H1 (cell line): ENCODE results near the gene TTC27. TPM values are rescaled to one million over a fixed set of nuclear protein-coding genes. Genes with fewer than 3 reads are reported as not detected.

Source experiments
- CTCF ChIA-PET: fragments of 300-600 bp; sonication (Branson Sonifier 250); formaldehyde crosslinking; loops from one replicate; lab custom pipeline; 2021; ENCODE audit not compliant: partially characterized antibody; lab: Charles Lee
- POLR2A ChIA-PET: fragments of 300-600 bp; sonication (Branson Sonifier 250); formaldehyde crosslinking; loops from one replicate; lab custom pipeline; 2021; ENCODE audit warnings: inconsistent platforms; ENCODE audit not compliant: partially characterized antibody; lab: Charles Lee
- DNase-seq, 2 experiments: peaks; one replicate each; pipeline versions ENCODE4 v3.0.0 to v3.0.0-alpha.2; 2010 to 2022; ENCODE audit warnings: low spot score in 2 of 2, low read depth in 1 of 2, mixed read lengths in 1 of 2
- FAIRE-seq: peaks from 2 replicates; lab custom pipeline; 2011; peaks lifted over from hg19 to GRCh38; lab: Jason Lieb, UNC
- H2AFZ ChIP-seq: 2 replicates; pipeline ENCODE4 v1.8.1; 2012; ENCODE audit warnings: low read length, inconsistent platforms
- H2AK5ac ChIP-seq: 2 replicates; pipeline ENCODE4 v1.6.1; 2013; ENCODE audit warnings: low read depth, low read length
- H2BK120ac ChIP-seq: replicated peaks from 2 replicates; pipeline ENCODE3; 2013; ENCODE audit warnings: low read depth, low read length, inconsistent platforms
- H2BK12ac ChIP-seq: 2 replicates; pipeline ENCODE4 v1.6.1; 2013; ENCODE audit warnings: low read depth, low read length
- H2BK15ac ChIP-seq: 2 replicates; pipeline ENCODE4 v1.6.1; 2013; ENCODE audit warnings: low read length
- H2BK20ac ChIP-seq: 2 replicates; pipeline ENCODE4 v1.6.1; 2013; ENCODE audit warnings: low read length
- H2BK5ac ChIP-seq: 2 replicates; pipeline ENCODE4 v1.6.1; 2013; ENCODE audit warnings: low read depth, low read length
- H3K14ac ChIP-seq: 2 replicates; pipeline ENCODE4 v1.6.1; 2013; ENCODE audit warnings: inconsistent platforms; ENCODE audit not compliant: insufficient read length
- H3K18ac ChIP-seq: 2 replicates; pipeline ENCODE4 v1.6.1; 2013; ENCODE audit warnings: low read length; ENCODE audit errors: extremely low read depth
- H3K23ac ChIP-seq: 2 replicates; pipeline ENCODE4 v1.6.1; 2013; ENCODE audit warnings: inconsistent platforms; ENCODE audit not compliant: insufficient read length
- H3K23me2 ChIP-seq: 2 replicates; pipeline ENCODE4 v1.6.1; 2013; ENCODE audit warnings: low read depth, low read length
- H3K27ac ChIP-seq: 2 replicates; pipeline ENCODE4 v1.6.1; 2011; ENCODE audit warnings: low read depth, low read length, inconsistent platforms
- H3K27me3 ChIP-seq, 4 experiments: replicated peaks in 1 of 4; 1 replicate in 1 of 4; 2 replicates in 3 of 4; pipeline versions ENCODE4 v1.6.1 to v1.8.1; 2011 to 2013; ENCODE audit warnings: low read length in 3 of 4, mild to moderate bottlenecking in 3 of 4, inconsistent platforms in 2 of 4, mixed read lengths in 2 of 4, moderate library complexity in 1 of 4; ENCODE audit not compliant: control insufficient read depth in 3 of 4, insufficient read depth in 3 of 4; ENCODE audit errors: extremely low read depth in 1 of 4
- H3K36me3 ChIP-seq, 4 experiments: 2 replicates each; pipeline versions ENCODE4 v1.6.1 to v1.8.1; 2011 to 2013; ENCODE audit warnings: mild to moderate bottlenecking in 4 of 4, low read length in 3 of 4, moderate library complexity in 2 of 4, control low read depth in 1 of 4, inconsistent platforms in 1 of 4; ENCODE audit not compliant: insufficient read depth in 4 of 4, control insufficient read depth in 2 of 4
- H3K4ac ChIP-seq: replicated peaks from 2 replicates; pipeline ENCODE3; 2013; ENCODE audit warnings: low read length, low read depth, mixed read lengths, inconsistent platforms; ENCODE audit not compliant: insufficient read length
- H3K4me1 ChIP-seq, 4 experiments: replicated peaks in 1 of 4; 1 replicate in 1 of 4; 2 replicates in 3 of 4; pipeline versions ENCODE4 v1.6.1 to v1.8.1; 2011 to 2013; ENCODE audit warnings: low read length in 3 of 4, inconsistent platforms in 2 of 4, mixed read lengths in 1 of 4; ENCODE audit not compliant: insufficient read depth in 4 of 4, control insufficient read depth in 3 of 4
- H3K4me2 ChIP-seq, 2 experiments: 2 replicates each; pipeline versions ENCODE4 v1.6.1 to v1.8.1; 2011 to 2013; ENCODE audit warnings: low read depth in 2 of 2, low read length in 2 of 2, control low read depth in 1 of 2, inconsistent platforms in 1 of 2, mild to moderate bottlenecking in 1 of 2; ENCODE audit not compliant: insufficient read depth in 1 of 2
- H3K4me3 ChIP-seq, 4 experiments: fragments of 200-600, 300-600 bp in 1 of 4; sonication (generic), shearing (Covaris generic), sonication (Bioruptor Twin) in 1 of 4; 2 replicates each; pipeline versions ENCODE4 v1.5.1 to v1.8.1; 2011 to 2016; ENCODE audit warnings: low read length in 4 of 4, low read depth in 3 of 4, control low read depth in 2 of 4, inconsistent platforms in 2 of 4, mild to moderate bottlenecking in 2 of 4, mixed read lengths in 1 of 4, moderate library complexity in 1 of 4; ENCODE audit not compliant: insufficient read depth in 2 of 4; ENCODE audit errors: extremely low read depth in 1 of 4
- H3K56ac ChIP-seq: replicated peaks from 2 replicates; pipeline ENCODE3; 2013; ENCODE audit warnings: low read depth, mild to moderate bottlenecking, mixed read lengths, low read length, inconsistent platforms; ENCODE audit not compliant: insufficient read length
- H3K79me1 ChIP-seq: 2 replicates; pipeline ENCODE4 v1.6.1; 2013; ENCODE audit warnings: low read depth, low read length, control low read depth
- H3K79me2 ChIP-seq, 2 experiments: 2 replicates each; pipeline versions ENCODE4 v1.6.1 to v1.8.1; 2012 to 2013; ENCODE audit warnings: low read length in 2 of 2, mild to moderate bottlenecking in 2 of 2, inconsistent platforms in 1 of 2; ENCODE audit not compliant: insufficient read depth in 2 of 2, control insufficient read depth in 1 of 2
- H3K9ac ChIP-seq, 4 experiments: replicated peaks in 1 of 4; 1 replicate in 1 of 4; 2 replicates in 3 of 4; pipeline versions ENCODE4 v1.6.1 to v1.8.1; 2011 to 2013; ENCODE audit warnings: low read depth in 3 of 4, low read length in 3 of 4, control low read depth in 2 of 4, mild to moderate bottlenecking in 2 of 4, moderate library complexity in 2 of 4, inconsistent platforms in 1 of 4; ENCODE audit errors: extremely low read depth in 1 of 4
- H3K9me3 ChIP-seq, 2 experiments: 2 replicates each; pipeline versions ENCODE4 v1.6.1 to v1.8.1; 2012 to 2013; ENCODE audit warnings: mild to moderate bottlenecking in 2 of 2, moderate library complexity in 2 of 2, control low read depth in 1 of 2, inconsistent platforms in 1 of 2, low read depth in 1 of 2, low read length in 1 of 2, mixed read lengths in 1 of 2; ENCODE audit not compliant: insufficient read depth in 2 of 2
- H4K20me1 ChIP-seq, 2 experiments: replicated peaks in 1 of 2; 2 replicates each; pipeline versions ENCODE3 to v1.8.1; 2011 to 2013; ENCODE audit warnings: inconsistent platforms in 2 of 2, low read length in 2 of 2, mild to moderate bottlenecking in 1 of 2; ENCODE audit not compliant: insufficient read depth in 2 of 2, control insufficient read depth in 1 of 2
- H4K5ac ChIP-seq: 2 replicates; pipeline ENCODE4 v1.6.1; 2013; ENCODE audit warnings: low read length, low read depth, mixed read lengths, inconsistent platforms; ENCODE audit not compliant: insufficient read length
- H4K8ac ChIP-seq: 2 replicates; pipeline ENCODE4 v1.8.0; 2013; ENCODE audit warnings: mild to moderate bottlenecking, moderate library complexity, low read length, inconsistent platforms; ENCODE audit not compliant: insufficient read depth; ENCODE audit errors: extremely low read depth
- H4K91ac ChIP-seq: replicated peaks from 2 replicates; pipeline ENCODE3; 2013; ENCODE audit warnings: low read length, mixed read lengths, inconsistent platforms; ENCODE audit not compliant: insufficient read length
- CBX5 ChIP-seq: fragments of 300-800, 300-1000 bp; sonication (generic); IDR thresholded peaks from 2 replicates; pipeline ENCODE4 v1.7.1; 2016; ENCODE audit warnings: antibody characterized with exemption, low read length, low read depth
- CHD1 ChIP-seq: IDR thresholded peaks from 2 replicates; pipeline ENCODE4 v1.6.1; 2012; ENCODE audit warnings: low read depth, low read length, improper control_type of control experiment
- FOSL1 ChIP-seq: IDR thresholded peaks from 2 replicates; pipeline ENCODE4 v1.6.1; 2011; ENCODE audit warnings: mild to moderate bottlenecking, low read depth, low read length, moderate library complexity; ENCODE audit not compliant: insufficient read depth
- JUN ChIP-seq: IDR thresholded peaks from 2 replicates; pipeline ENCODE4 v1.6.1; 2011; ENCODE audit warnings: low read depth, mild to moderate bottlenecking, improper control_type of control experiment, low read length
- KDM4A ChIP-seq: IDR thresholded peaks from one replicate; pipeline ENCODE4 v1.7.1; 2012; ENCODE audit warnings: low read depth, mild to moderate bottlenecking, moderate library complexity, low read length, inconsistent platforms; ENCODE audit not compliant: severe bottlenecking
- MAFK ChIP-seq: IDR thresholded peaks from 2 replicates; pipeline ENCODE4 v1.6.1; 2012; ENCODE audit warnings: low read depth, mild to moderate bottlenecking, improper control_type of control experiment, low read length
- NRF1 ChIP-seq: IDR thresholded peaks from 2 replicates; pipeline ENCODE4 v1.6.1; 2011; ENCODE audit warnings: mild to moderate bottlenecking, low read depth, low read length, improper control_type of control experiment
- RNF2 ChIP-seq: fragments of 200-900, 300-1000 bp; sonication (generic); IDR thresholded peaks from 2 replicates; pipeline ENCODE4 v1.7.1; 2016; ENCODE audit warnings: borderline replicate concordance, low read depth, mild to moderate bottlenecking, antibody characterized with exemption, low read length; ENCODE audit not compliant: poor library complexity, severe bottlenecking; ENCODE audit errors: missing control alignments
- RXRA ChIP-seq: IDR thresholded peaks from 2 replicates; pipeline ENCODE4 v1.6.1; 2011; ENCODE audit warnings: low read depth, mild to moderate bottlenecking, low read length, moderate library complexity; ENCODE audit not compliant: insufficient read depth
- SRF ChIP-seq: IDR thresholded peaks from 2 replicates; pipeline ENCODE4 v1.6.1; 2011; ENCODE audit warnings: mild to moderate bottlenecking, low read depth, low read length, moderate library complexity
- TAF7 ChIP-seq: optimal IDR thresholded peaks from 2 replicates; pipeline ENCODE3; 2011; ENCODE audit warnings: low read depth, mild to moderate bottlenecking, inconsistent platforms, low read length, moderate library complexity, borderline replicate concordance
- TCF12 ChIP-seq: IDR thresholded peaks from 2 replicates; pipeline ENCODE4 v1.6.1; 2011; ENCODE audit warnings: low read depth, mild to moderate bottlenecking, low read length
- TEAD4 ChIP-seq: IDR thresholded peaks from 2 replicates; pipeline ENCODE4 v1.6.1; 2012; ENCODE audit warnings: low read depth, low read length, inconsistent platforms, mixed read lengths
- WGBS, 2 experiments: shearing (Covaris generic) in 1 of 2; methylation state at CpG; one replicate each; pipeline versions ENCODE4 v1.1.6 to v1.1.7; 2013 to 2015; ENCODE audit warnings: low lambda C conversion rate in 2 of 2, mixed read lengths in 2 of 2, inconsistent platforms in 1 of 2, low coverage in 1 of 2, missing lambda C conversion rate in 1 of 2; ENCODE audit not compliant: insufficient replicate concordance in 2 of 2, insufficient coverage in 1 of 2, insufficient read length in 1 of 2; ENCODE audit errors: extremely low coverage in 1 of 2, missing lambda C conversion rate in 1 of 2; 5-methylcytosine and 5-hydroxymethylcytosine counted together
- polyA plus RNA-seq, 7 experiments: library from polyadenylated mRNA; depleted of rRNA in 3 of 7; stranded (reverse) in 5 of 7; unstranded in 2 of 7; fragments of >200 nt in 5 of 7; fragments of 200-250 nt in 2 of 7; gene quantifications; 1 replicate in 5 of 7; 2 replicates in 1 of 7; 4 replicates in 1 of 7; pipeline versions ENCODE4 v1.2.1 to v1.2.3, GENCODE V29; 2011 to 2013; ENCODE audit warnings: missing spikeins in 2 of 7, mixed read lengths in 2 of 7
- total RNA-seq: library from RNA; stranded (reverse); fragmentation: NEBNext Ultra II Directional; extraction: Animal tissue kit (Norgen Biotek cat#: 25700); gene quantifications from 2 replicates; pipeline ENCODE4 v1.2.1, GENCODE V29; 2021
- TF ChIP-seq, protein P1 (sequence below): IDR thresholded peaks from 2 replicates; pipeline ENCODE4 v1.6.1; 2012; ENCODE audit warnings: inconsistent platforms

The TTC27 gene
- total and polyA plus RNA-seq, 2 of the 8 experiments (the other 6 are each of a cell fraction or from before 2014, with no cell fraction given) = 13.8 to 29.1 TPM

DNA sequence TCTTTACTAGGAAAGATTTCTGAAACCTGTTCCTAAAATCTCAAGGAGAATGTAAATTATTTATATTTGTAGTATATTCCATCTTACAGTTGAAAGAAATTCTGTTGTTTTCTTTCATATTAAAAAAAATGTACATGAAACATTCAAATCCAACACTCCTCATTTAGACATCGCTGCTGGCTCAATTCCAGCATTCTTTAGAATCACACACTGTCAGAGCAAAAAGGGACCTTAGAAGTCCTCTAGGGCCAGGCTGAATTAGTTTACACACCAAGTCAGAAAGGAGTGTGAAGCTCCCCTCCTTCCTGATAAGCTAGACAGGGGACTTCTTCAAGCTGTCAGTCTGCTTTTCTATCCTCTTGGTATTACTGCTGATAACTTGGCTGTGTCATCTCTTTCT, 160.3 kb downstream of the TTC27 start:
- H2BK120ac ChIP-seq = no peak overlapping the region
- no peak overlapping the region for H3K4me2 ChIP-seq
- H2BK15ac ChIP-seq = no peak overlapping the region
- H2AK5ac ChIP-seq = no peak overlapping the region
- no peaks in the 10 kb centered on the region for H3K79me2 ChIP-seq
- H3K4ac ChIP-seq = no peak overlapping the region
- no peak overlapping the region for H4K91ac ChIP-seq
- no peaks in the 10 kb centered on the region for H3K79me1 ChIP-seq
- H2BK5ac ChIP-seq = no peak overlapping the region
- H2BK20ac ChIP-seq = no peak overlapping the region
- WGBS, 2 experiments = 94% methylated on average over 1 of the region's 1 CpG; no CpG with 5 or more reads in 1 of the 2 experiments
- FAIRE-seq = no peak
- H2AFZ ChIP-seq = no peak overlapping the region
- no peak overlapping the region for H3K56ac ChIP-seq
- no peaks in the 10 kb centered on the region for H3K27me3 ChIP-seq
- no peak overlapping the region for H4K8ac ChIP-seq
- no peaks in the 10 kb centered on the region for H3K23me2 ChIP-seq
- no peaks in the 10 kb centered on the region for H4K20me1 ChIP-seq
- no peak overlapping the region for H3K4me3 ChIP-seq
- DNase-seq = no peak
- H3K36me3 ChIP-seq = no peaks in the 10 kb centered on the region
- no peak overlapping the region for H3K23ac ChIP-seq
- H3K18ac ChIP-seq = no peak overlapping the region
- H3K14ac ChIP-seq = no peak overlapping the region
- H3K4me1 ChIP-seq = no peaks in the 10 kb centered on the region
- no peak overlapping the region for H3K9ac ChIP-seq
- H2BK12ac ChIP-seq = no peak overlapping the region
- H4K5ac ChIP-seq = no peak overlapping the region
- ChIA-PET CTCF (interaction anchor here (0.6 kb wide), 1 partner anchor 155 kb away, joined by 3 read pairs; no protein-coding TSS in a partner anchor), POLR2A (no interaction called here)
- H3K27ac ChIP-seq = no peak overlapping the region
- H3K9me3 ChIP-seq = no peaks in the 10 kb centered on the region
- TF ChIP-seq MAFK (no peak), TCF12 (no peak), TAF7 (no peak), KDM4A (no peak), NRF1 (no peak), CBX5 (no peak), TEAD4 (no peak), FOSL1 (no peak), RNF2 (no peak), RXRA (no peak), SRF (no peak), CHD1 (no peak), JUN (no peak)
- TF ChIP-seq, protein P1, sequence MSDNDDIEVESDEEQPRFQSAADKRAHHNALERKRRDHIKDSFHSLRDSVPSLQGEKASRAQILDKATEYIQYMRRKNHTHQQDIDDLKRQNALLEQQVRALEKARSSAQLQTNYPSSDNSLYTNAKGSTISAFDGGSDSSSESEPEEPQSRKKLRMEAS = no peak
